GM21529 (cell line): ENCODE results near the gene SCLT1.
A peak's percentile ranks its signal among the peaks of the same experiment; 100 is the strongest.

Source experiments
- ATAC-seq: cut with Tn5 transposase; IDR thresholded peaks from one replicate; pipeline ENCODE4 v1.9.1; 2021; ENCODE audit not compliant: unreplicated experiment

Gene SCLT1

GRCh38 chr4:128961405-128961804 is 131.9 kb downstream of the SCLT1 start:
- no peak for ATAC-seq

- no peak for ATAC-seq
Measured at GRCh38 chr4:128958194-128958593, 135.1 kb downstream of the SCLT1 start.

- no peak for ATAC-seq
Measured at GRCh38 chr4:128957459-128957858, 135.9 kb downstream of the SCLT1 start.

DNA sequence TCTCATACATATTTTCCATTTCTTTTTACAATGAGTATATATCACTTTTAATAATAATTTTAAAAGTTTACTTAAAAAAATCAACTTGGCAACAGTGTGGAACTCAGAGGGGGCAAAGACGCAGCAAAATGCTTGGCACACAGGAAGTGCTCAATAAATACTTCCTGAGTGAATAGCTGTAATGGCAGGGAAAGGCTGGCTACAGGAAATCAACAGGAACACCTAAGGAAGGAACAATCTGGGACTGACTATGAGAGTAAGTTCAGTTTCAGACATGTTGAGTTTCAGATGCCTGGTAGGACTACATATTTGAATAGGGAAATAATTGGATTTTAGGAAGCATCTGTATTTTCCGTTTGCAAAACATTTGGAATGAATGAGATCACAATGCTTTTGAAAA is 137.6 kb downstream of the SCLT1 start:
- ATAC-seq: no peak

DNA sequence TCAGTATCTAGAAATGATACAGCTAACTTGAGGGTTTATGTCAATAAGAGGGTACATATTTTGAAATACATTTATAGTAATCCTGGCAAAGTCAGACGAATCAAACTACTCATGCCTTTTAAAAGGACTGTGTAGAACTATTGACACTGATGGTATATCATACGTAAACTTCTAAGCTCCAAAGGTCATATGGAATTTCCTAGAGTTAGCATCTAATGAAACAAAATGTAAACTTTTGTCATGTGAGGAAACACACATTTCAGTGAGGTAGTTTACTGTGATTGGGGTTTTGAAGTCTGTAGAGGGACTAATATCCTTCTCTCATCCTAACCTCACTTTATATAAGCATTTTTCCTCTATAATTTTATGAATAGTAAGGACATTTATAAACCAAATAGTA is 138.4 kb downstream of the SCLT1 start:
- no peak for ATAC-seq

- ATAC-seq: no peak
Measured at GRCh38 chr4:128951316-128951715, 142.0 kb downstream of the SCLT1 start.

DNA sequence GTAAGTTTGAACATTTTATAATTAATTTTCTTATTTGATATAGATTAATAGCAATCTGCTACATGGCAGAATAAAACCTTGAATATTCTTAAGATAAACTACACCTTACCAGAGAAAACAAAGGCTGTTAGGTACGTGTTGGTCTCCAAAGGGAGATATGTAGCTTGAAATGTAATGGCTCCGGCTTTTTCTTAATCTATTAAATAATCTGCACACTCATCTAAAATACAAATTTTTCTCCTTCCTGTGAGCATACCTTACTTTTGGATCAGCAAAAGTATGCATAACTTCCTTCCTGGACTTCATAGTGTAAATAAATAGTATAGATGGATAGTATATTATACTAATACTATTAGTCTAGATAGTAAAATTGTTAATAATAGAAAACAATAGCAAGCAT is 142.5 kb downstream of the SCLT1 start:
- no peak for ATAC-seq

DNA sequence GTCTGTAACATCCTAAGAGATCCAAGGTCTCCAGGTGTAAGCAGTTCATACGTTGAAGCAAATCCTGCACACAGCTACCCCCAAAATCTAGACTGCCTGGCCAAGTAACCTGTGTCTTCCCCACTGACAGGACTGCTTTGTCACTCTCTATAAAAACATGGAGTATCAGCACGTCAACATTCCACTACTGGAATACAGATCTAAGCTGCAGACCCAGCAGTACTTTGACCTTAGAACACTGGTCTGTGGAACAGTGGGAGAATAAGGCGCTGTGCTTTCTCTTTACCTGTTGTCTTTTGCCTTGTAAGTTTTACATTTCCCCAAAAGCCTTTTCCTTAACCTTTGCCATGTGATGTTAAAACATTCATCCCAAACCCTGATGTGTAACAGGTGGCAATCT is 146.4 kb downstream of the SCLT1 start:
- ATAC-seq: no peak

DNA sequence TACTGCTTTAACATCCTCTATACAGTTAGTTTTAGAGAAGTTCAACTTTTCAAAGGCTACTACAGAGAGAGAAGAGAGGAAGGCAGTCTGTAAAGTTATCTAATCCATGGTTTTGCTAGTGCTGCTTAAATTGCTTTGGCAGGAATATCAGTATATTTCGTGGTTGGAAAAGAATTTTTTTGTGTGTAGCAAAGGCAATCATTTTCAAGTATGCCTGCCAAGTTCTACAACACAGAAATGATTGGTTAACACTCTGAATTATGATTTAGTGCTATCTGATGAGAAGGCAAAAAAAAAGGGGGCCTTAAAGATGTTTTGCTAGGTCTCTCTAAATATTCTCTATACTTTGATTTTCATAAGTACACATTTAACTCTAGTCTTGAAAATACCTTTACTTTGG is 150.7 kb downstream of the SCLT1 start:
- no peak for ATAC-seq

- no peak for ATAC-seq
Measured at GRCh38 chr4:128940971-128941370, 152.4 kb downstream of the SCLT1 start.

DNA sequence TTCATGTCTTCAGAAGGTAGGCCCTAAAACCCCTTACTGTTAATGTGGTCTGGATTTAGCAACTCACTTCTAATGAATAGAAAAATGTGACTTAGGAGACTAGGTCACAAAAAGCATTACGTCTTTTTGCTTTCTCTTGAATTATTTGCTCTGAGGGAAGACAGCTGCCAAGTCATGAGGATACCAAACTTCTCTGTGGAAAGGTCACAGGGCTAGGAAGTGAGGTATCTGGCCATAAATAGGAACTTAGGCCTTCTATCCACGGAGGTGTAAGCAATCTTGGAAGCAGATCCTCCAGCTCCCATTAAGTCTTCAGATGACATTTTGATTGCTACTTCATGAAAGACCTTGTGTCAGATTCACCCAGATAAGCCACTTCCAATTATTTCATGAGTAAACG is 163.3 kb downstream of the SCLT1 start:
- no peak for ATAC-seq

DNA sequence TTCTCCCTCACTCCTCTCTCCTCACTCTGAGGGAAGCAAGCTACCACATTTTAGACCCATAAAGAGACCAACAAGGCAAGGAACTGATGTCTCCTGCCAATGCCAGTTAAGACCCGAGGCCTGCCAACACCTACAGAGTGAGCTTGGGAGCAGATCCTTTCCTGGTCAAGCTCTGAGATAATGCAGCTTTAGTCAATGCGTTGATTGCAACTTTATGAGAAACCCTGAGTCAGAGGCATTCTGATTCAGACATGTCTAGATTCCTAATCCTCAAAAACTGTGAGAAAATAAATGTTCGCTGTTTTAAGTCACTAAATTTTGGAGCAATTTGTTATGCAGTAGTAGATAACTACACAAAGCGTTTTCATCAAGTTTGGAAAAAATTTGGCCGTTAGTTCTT is 168.4 kb downstream of the SCLT1 start:
- ATAC-seq: no peak

- no peak for ATAC-seq
Measured at GRCh38 chr4:128921954-128922353, 171.4 kb downstream of the SCLT1 start.

- peak; percentile 81 for ATAC-seq
Measured at GRCh38 chr4:128917781-128918180, 175.6 kb downstream of the SCLT1 start.

DNA sequence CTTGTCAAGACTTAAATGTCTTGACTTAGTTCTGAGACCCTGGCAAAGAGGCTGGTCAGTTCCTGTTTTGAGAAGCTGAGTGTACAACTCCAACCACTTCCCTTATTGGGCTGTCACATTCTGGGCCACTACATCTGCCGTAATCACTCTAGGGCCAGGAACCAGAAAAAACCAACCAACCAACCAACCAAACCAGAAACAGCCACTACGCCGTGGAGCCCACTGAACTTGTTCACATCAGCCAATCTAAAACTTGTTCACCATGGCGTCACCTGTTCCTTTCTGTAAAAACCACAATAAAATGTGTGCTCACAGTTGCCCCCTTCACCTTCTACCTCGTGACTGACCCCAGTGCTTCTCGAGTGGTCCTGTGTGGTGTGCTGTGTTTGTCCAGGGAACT is 176.5 kb downstream of the SCLT1 start:
- ATAC-seq: peak; percentile 71

DNA sequence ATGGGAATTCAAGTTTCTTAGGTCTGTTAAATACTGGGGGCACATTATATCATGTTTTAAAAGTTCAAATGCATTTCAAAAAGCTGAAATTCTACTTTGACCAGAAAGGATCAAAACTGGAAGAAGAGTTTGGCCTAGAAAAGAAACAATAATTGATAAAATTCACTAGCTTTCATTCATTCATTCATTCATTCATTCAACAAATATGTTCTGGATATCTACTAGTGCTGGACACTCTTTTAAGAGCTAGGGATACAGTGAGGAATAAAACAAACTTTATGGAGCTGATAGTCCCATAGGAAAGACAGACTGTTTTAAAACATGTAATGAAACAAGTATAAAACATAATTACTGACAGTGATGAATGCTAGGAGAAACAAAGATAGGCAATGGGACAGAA is 177.8 kb downstream of the SCLT1 start:
- ATAC-seq: no peak

- ATAC-seq: peak; percentile 23
Measured at GRCh38 chr4:128913228-128913627, 180.1 kb downstream of the SCLT1 start.

- ATAC-seq: no peak
Measured at GRCh38 chr4:128908735-128909134, 184.6 kb downstream of the SCLT1 start.

GRCh38 chr4:128907981-128908380 is 185.4 kb downstream of the SCLT1 start:
- ATAC-seq: no peak

DNA sequence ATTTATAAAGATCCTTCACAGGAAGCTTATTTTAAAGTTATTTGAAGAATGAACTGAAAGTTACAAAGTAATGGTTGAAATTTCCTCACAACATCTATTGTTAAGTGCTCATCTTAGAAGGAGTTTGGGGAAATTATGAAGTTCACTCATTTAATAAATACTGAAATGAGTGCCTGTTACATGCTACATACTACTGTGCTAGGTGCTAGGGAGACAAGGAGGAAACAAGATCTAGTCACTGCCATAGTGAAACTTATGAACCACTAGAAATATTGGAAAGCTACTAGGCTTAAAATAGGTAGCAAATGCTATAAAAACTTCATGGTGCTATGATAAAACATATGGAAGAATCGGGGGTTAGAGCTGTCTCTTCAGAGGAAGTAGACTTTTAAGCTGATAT is 186.8 kb downstream of the SCLT1 start:
- ATAC-seq: no peak

GRCh38 chr4:128904821-128905220 is 188.5 kb downstream of the SCLT1 start:
- no peak for ATAC-seq

DNA sequence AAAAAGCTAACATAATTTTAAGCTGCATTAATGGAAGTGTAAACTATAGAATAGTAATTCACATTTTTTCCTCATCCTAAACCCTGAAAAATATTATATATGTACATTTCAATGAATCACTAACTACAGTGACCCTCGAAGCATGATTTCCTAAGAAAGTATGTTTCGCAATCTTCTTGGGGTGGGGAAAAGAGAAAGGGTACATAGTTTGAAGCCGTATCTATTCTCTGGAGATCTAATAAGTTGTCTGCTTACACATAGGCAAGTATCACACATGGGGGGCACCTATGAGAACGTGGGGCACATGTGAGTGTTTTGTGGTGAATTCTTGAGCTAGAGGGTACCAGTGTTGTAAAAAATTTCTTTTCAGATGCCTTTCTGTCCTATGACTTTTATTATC is 212.7 kb downstream of the SCLT1 start:
- no peak for ATAC-seq

GRCh38 chr4:128879971-128880370 is 213.4 kb downstream of the SCLT1 start:
- ATAC-seq: no peak

DNA sequence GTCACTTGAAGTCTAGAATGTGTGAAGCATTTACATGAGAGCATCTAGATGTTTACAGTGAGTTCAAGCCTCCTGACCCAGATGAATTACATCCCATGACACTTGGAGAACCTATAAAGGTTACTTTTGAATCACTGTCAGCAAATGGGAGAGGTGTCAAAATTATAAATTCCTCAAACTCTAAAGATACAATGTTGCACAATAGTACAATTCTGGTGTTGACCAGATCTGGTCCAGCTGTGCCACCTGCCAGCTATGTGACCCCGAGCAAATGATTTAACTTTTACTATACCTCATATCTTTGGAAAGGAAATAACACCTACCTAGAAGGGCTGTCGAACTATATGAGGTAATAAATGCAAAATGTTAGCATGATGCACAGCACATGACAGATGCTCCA is 214.1 kb downstream of the SCLT1 start:
- ATAC-seq: no peak
